ENCODE results near the gene FSD1.
"Not testable (repeated sequence)": the region's sequence is repeated elsewhere in the genome, so short reads cannot be mapped to it uniquely, and the experiment has no call there.

DNA sequence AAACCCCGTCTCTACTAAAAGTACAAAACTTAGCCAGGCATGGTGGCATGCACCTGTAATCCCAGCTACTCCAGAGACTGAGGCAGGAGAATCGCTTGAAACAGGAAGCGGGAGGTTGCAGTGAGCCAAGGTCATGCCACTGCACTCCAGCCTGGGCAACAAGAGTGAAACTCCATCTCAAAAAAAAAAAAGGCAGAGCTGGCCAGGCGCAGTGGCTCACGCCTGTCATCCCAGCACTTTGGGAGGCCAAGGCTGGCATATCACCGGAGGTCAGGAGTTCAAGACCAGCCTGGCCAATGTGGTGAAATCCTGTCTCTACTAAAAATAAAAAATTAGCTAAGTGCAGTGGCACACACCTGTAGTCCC is 30.1 kb upstream of the FSD1 start:
- TF ChIP-seq, protein P1, sequence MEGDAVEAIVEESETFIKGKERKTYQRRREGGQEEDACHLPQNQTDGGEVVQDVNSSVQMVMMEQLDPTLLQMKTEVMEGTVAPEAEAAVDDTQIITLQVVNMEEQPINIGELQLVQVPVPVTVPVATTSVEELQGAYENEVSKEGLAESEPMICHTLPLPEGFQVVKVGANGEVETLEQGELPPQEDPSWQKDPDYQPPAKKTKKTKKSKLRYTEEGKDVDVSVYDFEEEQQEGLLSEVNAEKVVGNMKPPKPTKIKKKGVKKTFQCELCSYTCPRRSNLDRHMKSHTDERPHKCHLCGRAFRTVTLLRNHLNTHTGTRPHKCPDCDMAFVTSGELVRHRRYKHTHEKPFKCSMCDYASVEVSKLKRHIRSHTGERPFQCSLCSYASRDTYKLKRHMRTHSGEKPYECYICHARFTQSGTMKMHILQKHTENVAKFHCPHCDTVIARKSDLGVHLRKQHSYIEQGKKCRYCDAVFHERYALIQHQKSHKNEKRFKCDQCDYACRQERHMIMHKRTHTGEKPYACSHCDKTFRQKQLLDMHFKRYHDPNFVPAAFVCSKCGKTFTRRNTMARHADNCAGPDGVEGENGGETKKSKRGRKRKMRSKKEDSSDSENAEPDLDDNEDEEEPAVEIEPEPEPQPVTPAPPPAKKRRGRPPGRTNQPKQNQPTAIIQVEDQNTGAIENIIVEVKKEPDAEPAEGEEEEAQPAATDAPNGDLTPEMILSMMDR (IDR thresholded peaks at IDR 0.05; ENCODE audit: low read length): not testable (repeated sequence)
- TF ChIP-seq EZH2 (IDR thresholded peaks at IDR 0.05; ENCODE audit: borderline replicate concordance, low read length): not testable (repeated sequence)

Data from OCI-LY1 (cell line).